Activated B cell treated with CpG ODN at 0.5 μM for 24 hours (primary cell): ENCODE measurements around the gene GLE1. TPM values are rescaled to one million over a fixed set of nuclear protein-coding genes. Genes with fewer than 3 reads are reported as not detected.
A peak's percentile ranks its signal among the peaks of the same experiment; 100 is the strongest.

Experiments used
- ATAC-seq: fragments of 200-7000 bp; cut with Tn5 transposase; one replicate; pipeline ENCODE4 v1.10.0; 2021; ENCODE audit warnings: low read depth, mild to moderate bottlenecking, moderate library complexity
- CTCF ChIA-PET: fragments of 350-600 bp; sonication (Branson Sonifier 250); formaldehyde crosslinking; loops from one replicate; lab custom pipeline; 2021; ENCODE audit warnings: antibody characterized with exemption; lab: Charles Lee
- POLR2A ChIA-PET: fragments of 350-600 bp; sonication (Branson Sonifier 250); formaldehyde crosslinking; loops from one replicate; lab custom pipeline; 2021; ENCODE audit warnings: antibody characterized with exemption; lab: Charles Lee
- DNase-seq: peaks from one replicate; pipeline ENCODE4 v3.0.0; 2022
- H3K27ac Mint-ChIP-seq: one replicate; pipeline ENCODE4 v1.8.0; 2020; ENCODE audit warnings: mixed read lengths
- H3K27me3 Mint-ChIP-seq: one replicate; pipeline ENCODE4 v1.8.0; 2021; ENCODE audit warnings: mixed read lengths
- H3K36me3 Mint-ChIP-seq: one replicate; pipeline ENCODE4 v1.8.0; 2021; ENCODE audit warnings: low read depth, mixed read lengths
- H3K4me1 Mint-ChIP-seq: one replicate; pipeline ENCODE4 v1.8.0; 2021; ENCODE audit warnings: mixed read lengths
- H3K4me3 Mint-ChIP-seq: one replicate; pipeline ENCODE4 v1.8.0; 2020; ENCODE audit warnings: mild to moderate bottlenecking, mixed read lengths
- H3K9me3 Mint-ChIP-seq: one replicate; pipeline ENCODE4 v1.8.0; 2020; ENCODE audit warnings: mixed read lengths
- intact Hi-C: fragments of 100-400 bp; cut with micrococcal nuclease; formaldehyde crosslinking; loops from one replicate; pipeline ENCODE4 v1.15.1; 2024
- total RNA-seq: library from RNA; stranded (reverse); gene quantifications from 2 replicates; pipeline ENCODE4 v1.2.3, GENCODE V29; 2022
- TF ChIP-seq, protein P1 (sequence below): fragments of 200-600 bp; IDR thresholded peaks from one replicate; pipeline ENCODE4 v1.8.0; 2022; ENCODE audit warnings: antibody characterized with exemption, mild to moderate bottlenecking

GLE1 gene
- total RNA-seq, result 28.8 and 31.8 TPM in 2 replicates

GRCh38 chr9:128504485-128505413 lies at the start of gene GLE1:
Gene GLE1, plus strand, starts transcription at chr9:128504719. Its CDS starts 87 bp downstream, at chr9:128504806.
- ATAC-seq (peak; percentile 95), DNase-seq (peak; percentile 99)
- Mint-ChIP-seq H3K36me3 (peaks cover 37% of the 10 kb centered on the region), H3K27ac (peak within 1 kb of the TSS; percentile 98), H3K4me3 (peak within 1 kb of the TSS; percentile 99), H3K27me3 (no peaks in the 10 kb centered on the region), H3K4me1 (peaks cover 24% of the 10 kb centered on the region), H3K9me3 (no peaks in the 10 kb centered on the region)
- ChIA-PET POLR2A (interaction anchor here (0.6 to 2.8 kb wide), 8 partner anchors 10 to 219 kb away, joined by 3 to 21 read pairs (median 7); partner anchors contain the start of genes CERCAM, ODF2, SPTAN1 and URM1), CTCF (no interaction called here)
- intact Hi-C loops, result loop anchor here (1.0 to 5.0 kb wide), 10 partner anchors 48 to 437 kb away; partner anchors contain the start of genes COQ4, GOLGA2, KYAT1 and NAIF1
- TF ChIP-seq, protein P1, sequence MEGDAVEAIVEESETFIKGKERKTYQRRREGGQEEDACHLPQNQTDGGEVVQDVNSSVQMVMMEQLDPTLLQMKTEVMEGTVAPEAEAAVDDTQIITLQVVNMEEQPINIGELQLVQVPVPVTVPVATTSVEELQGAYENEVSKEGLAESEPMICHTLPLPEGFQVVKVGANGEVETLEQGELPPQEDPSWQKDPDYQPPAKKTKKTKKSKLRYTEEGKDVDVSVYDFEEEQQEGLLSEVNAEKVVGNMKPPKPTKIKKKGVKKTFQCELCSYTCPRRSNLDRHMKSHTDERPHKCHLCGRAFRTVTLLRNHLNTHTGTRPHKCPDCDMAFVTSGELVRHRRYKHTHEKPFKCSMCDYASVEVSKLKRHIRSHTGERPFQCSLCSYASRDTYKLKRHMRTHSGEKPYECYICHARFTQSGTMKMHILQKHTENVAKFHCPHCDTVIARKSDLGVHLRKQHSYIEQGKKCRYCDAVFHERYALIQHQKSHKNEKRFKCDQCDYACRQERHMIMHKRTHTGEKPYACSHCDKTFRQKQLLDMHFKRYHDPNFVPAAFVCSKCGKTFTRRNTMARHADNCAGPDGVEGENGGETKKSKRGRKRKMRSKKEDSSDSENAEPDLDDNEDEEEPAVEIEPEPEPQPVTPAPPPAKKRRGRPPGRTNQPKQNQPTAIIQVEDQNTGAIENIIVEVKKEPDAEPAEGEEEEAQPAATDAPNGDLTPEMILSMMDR, result no peak

GRCh38 chr9:128454991-128455390 lies 49.5 kb upstream of the GLE1 start:
- Mint-ChIP-seq H3K4me3 (peak overlapping the region; percentile 41), H3K36me3 (peaks cover 13% of the 10 kb centered on the region), H3K4me1 (peaks cover 14% of the 10 kb centered on the region), H3K27ac (peak overlapping the region; percentile 20), H3K27me3 (no peaks in the 10 kb centered on the region), H3K9me3 (no peaks in the 10 kb centered on the region)
- TF ChIP-seq, protein P1, result no peak
- CTCF ChIA-PET, result interaction anchor here (1.3 kb wide), 1 partner anchor 16 kb away, joined by 4 read pairs; no protein-coding TSS in a partner anchor
- ATAC-seq (no peak), DNase-seq (no peak)
- POLR2A ChIA-PET, result interaction anchor here (0.6 to 1.5 kb wide), 4 partner anchors 34 to 269 kb away, joined by 3 to 7 read pairs (median 4); partner anchors contain the start of genes GLE1, SPTAN1 and ZDHHC12
- intact Hi-C loops, result loop anchor here (5.0 kb wide), 1 partner anchor 178 kb away; the partner anchor contains the start of genes GOLGA2 and SWI5

- peaks cover 14% of the 10 kb centered on the region for H3K4me1 Mint-ChIP-seq
- intact Hi-C loops, result loop anchor here (1.0 to 5.0 kb wide), 8 partner anchors 17 to 268 kb away; partner anchors contain the start of genes CERCAM, COQ4, GLE1 and GOLGA2
- ATAC-seq, result peak; percentile 88
- CTCF ChIA-PET, result interaction anchor here (1.3 kb wide), 1 partner anchor 17 kb away, joined by 4 read pairs; no protein-coding TSS in a partner anchor
- no peaks in the 10 kb centered on the region for H3K9me3 Mint-ChIP-seq
- peak within 1 kb of the TSS; percentile 88 for H3K4me3 Mint-ChIP-seq
- no peaks in the 10 kb centered on the region for H3K27me3 Mint-ChIP-seq
- DNase-seq, result peak; percentile 99
- H3K36me3 Mint-ChIP-seq, result peaks cover 23% of the 10 kb centered on the region
- POLR2A ChIA-PET, result interaction anchor here (0.6 to 1.5 kb wide), 8 partner anchors 18 to 268 kb away, joined by 3 to 7 read pairs (median 3); partner anchors contain the start of genes GLE1, GOLGA2, SPTAN1 and SWI5
- H3K27ac Mint-ChIP-seq, result peak within 1 kb of the TSS; percentile 83
- TF ChIP-seq, protein P1, result no peak
Measured at GRCh38 chr9:128455849-128456612, 48.5 kb upstream of the GLE1 start, which contains the start of gene ODF2. Gene ODF2, plus strand, starts transcription at chr9:128456006. Its CDS starts 86 bp downstream, at chr9:128456092.

DNA sequence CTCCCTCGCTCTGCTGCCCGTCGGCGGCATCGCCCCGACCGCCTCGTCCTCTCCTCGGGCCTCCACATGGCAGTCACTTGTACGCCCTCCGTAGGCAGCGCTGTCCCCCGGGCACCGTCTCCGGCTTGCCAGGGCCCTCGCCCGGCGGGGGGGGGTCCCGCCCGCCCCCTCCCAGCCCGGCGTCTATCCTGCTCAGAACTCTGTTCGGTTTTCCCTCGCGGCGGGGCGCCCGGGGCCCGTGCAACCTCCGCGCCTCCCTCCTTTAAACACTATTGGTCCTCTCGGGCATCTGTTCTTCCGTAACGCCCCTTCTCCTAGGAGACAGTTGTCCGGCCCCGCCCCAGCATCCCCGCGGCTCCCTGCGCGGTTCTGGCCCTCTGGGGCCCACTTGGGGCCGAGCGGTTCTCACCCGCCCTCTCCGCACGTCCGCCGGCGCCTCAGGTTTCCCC lies 47.9 kb upstream of the GLE1 start:
- peak; percentile 62 for ATAC-seq
- intact Hi-C loops, result loop anchor here (1.0 to 5.0 kb wide), 8 partner anchors 18 to 268 kb away; partner anchors contain the start of genes CERCAM, COQ4, GLE1 and GOLGA2
- H3K4me1 Mint-ChIP-seq, result peaks cover 14% of the 10 kb centered on the region
- CTCF ChIA-PET, result interaction anchor here (0.9 kb wide), 1 partner anchor 18 kb away, joined by 5 read pairs; no protein-coding TSS in a partner anchor
- DNase-seq, result peak; percentile 60
- H3K9me3 Mint-ChIP-seq, result no peaks in the 10 kb centered on the region
- TF ChIP-seq, protein P1, result no peak
- H3K27me3 Mint-ChIP-seq, result no peaks in the 10 kb centered on the region
- H3K4me3 Mint-ChIP-seq, result peak overlapping the region; percentile 88
- H3K36me3 Mint-ChIP-seq, result peaks cover 29% of the 10 kb centered on the region
- POLR2A ChIA-PET, result no interaction called here
- H3K27ac Mint-ChIP-seq, result peak overlapping the region; percentile 83
